HFF-Myc (cell line): ENCODE data around the gene PABPN1L.

Experiments
- DNase-seq: peaks from one replicate; pipeline ENCODE4 v3.0.0-alpha.2; 2011; ENCODE audit warnings: low read depth; ENCODE audit errors: extremely low read depth
- H3K4me3 ChIP-seq: replicated peaks from 2 replicates; pipeline ENCODE4 v1.5.1; 2011; ENCODE audit warnings: low read depth, mild to moderate bottlenecking, control low read depth, low read length
- TF ChIP-seq, protein P1 (sequence below): IDR thresholded peaks from 2 replicates; pipeline ENCODE4 v1.5.1; 2012; ENCODE audit warnings: mild to moderate bottlenecking, low read depth, low read length, control low read depth; ENCODE audit errors: missing control alignments

Gene PABPN1L

DNA sequence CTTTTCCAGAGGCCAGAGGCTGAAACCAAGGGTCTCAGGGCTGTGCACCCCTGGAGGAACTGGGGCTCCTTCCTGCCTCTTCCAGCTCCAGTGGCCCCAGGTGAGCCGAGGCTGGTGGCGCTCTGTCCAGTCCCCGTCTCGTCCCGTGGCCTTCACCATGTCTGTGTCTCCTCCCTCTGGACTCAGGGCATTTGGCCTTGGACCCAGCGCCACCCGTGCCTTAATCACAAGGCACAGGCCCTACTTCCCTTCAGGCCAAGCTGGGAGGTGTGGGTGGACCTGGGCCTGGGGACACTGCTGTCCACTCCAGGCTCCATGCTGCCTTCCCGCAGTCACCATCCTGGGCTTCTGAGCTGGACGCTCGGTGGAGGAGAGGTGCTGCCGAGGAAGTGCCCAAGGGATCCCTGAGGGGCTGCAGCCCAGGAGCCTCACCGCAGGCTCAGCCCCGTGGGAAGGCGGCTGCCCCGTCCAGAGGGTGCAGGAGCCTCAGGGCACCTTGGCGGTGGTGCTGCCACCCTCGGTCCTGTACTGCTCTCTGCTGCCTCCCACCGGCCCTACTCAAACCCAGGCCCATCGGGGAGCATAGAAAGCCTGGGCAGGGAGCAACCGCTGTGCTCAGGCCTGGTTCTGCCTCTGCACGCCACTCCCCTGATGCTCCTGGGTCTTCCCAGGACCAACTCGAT, 45.2 kb downstream of the PABPN1L start:
- TF ChIP-seq, protein P1, sequence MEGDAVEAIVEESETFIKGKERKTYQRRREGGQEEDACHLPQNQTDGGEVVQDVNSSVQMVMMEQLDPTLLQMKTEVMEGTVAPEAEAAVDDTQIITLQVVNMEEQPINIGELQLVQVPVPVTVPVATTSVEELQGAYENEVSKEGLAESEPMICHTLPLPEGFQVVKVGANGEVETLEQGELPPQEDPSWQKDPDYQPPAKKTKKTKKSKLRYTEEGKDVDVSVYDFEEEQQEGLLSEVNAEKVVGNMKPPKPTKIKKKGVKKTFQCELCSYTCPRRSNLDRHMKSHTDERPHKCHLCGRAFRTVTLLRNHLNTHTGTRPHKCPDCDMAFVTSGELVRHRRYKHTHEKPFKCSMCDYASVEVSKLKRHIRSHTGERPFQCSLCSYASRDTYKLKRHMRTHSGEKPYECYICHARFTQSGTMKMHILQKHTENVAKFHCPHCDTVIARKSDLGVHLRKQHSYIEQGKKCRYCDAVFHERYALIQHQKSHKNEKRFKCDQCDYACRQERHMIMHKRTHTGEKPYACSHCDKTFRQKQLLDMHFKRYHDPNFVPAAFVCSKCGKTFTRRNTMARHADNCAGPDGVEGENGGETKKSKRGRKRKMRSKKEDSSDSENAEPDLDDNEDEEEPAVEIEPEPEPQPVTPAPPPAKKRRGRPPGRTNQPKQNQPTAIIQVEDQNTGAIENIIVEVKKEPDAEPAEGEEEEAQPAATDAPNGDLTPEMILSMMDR: no peak
- no peak for DNase-seq
- H3K4me3 ChIP-seq: no peak overlapping the region

DNA sequence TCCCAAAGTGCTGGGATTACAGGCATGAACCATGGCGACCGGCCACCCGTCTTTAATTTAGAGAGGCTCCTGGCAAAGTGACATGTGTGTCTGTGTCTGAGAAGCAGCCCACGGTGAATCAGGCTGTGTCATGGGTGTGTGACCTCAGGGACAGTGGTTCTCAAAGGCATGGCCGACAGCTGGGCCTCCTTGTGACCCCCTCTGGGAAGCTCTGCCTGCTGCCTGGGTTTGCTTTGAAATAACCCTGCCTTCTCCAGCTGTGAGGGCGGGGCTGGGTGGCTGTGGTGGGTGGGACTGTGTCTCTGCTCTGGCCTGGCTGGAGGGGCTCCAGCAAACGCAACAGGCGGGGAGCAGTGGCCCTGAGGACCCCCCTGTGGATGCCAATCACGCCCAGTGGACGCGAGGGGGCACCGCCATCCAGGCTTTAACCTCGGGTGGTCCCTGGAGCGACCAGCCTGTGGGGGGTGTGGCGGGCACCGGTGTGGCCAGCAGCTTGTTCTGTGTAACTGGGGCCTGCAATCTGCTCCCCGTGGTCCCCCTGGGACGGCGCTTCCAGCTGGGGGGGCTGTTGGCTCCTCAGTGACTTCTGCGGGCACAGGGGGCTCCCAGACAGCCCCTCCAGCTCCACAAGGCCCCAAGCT, 46.0 kb downstream of the PABPN1L start:
- no peak for DNase-seq
- TF ChIP-seq, protein P1: no peak

DNA sequence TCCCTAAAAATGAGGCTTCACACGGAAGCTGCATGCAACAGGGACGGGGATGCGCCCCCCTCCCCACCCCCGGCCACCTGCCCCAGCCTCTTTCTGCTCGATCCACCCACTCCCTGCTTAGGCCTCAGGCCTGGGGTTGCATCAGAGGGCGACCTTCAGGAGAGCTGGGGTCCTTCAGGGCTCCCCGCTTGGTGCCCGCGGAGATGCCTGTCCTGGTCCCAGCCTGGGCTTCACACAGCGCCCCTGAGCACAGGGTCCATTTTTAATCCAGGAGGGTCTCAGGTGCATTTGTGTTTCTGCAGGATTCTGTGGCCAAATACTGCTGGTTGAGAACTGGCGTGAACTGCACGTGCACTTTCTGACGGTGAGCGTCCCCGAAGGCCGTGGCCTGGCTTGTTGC, 47.3 kb downstream of the PABPN1L start:
- DNase-seq: no peak
- TF ChIP-seq, protein P1: no peak
- no peak overlapping the region for H3K4me3 ChIP-seq

More for the DNA sequence above, 46.0 kb downstream of the PABPN1L start:
- no peak overlapping the region for H3K4me3 ChIP-seq

DNA sequence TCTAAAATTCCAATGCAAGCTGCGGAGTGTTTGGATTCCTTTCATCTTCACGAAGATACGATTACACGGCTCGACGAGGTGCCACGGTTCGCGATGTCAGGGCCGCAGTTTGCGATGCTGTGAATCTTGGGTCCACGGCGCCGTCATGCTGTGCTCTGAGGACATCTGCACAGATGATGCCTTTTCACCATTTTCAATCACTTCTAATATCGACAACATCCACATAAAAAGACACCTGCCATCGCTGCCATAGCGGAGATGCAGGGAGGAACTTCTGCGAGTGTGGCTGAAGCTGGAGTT, 47.9 kb downstream of the PABPN1L start:
- DNase-seq: no peak
- TF ChIP-seq, protein P1: no peak
- H3K4me3 ChIP-seq: no peak overlapping the region

DNA sequence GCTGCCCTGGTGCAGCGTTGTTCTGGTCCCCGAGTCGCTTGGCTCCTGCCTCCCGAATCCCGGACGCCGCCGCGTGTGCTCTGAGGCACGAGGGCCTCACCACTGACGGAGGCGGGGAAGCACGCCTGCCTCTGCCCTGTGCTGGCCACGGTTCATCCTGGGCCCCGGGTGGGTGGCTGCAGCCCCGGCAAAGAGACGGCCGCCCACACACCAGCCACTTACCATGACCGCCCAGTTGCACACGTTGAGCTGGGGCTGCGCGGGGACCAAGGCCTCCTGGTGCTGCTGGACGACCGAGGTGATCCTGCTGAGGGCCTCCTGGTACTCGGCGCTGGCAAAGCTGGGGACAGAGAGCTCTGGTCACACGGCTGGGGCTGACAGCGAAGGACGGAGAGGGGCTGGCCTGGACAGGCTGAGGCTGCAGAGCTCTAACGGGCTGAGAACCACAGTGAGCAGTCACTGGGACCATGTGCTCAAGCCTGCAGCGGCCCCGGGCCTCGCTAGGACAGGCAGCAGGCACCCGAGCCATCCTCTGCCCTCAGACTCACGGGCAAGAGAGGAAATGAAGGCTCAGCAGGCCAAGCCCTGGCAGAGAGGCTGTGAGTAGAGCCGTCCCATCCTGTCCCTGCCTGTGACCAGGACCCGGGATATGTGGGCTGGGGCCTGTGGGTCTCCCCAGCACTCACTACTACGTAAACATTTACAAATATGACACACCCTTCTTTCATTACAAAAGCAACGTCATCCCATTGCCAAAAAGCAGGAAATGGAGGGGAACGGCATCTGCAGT, 48.5 kb downstream of the PABPN1L start:
- no peak overlapping the region for H3K4me3 ChIP-seq
- no peak for DNase-seq
- TF ChIP-seq, protein P1: no peak

DNA sequence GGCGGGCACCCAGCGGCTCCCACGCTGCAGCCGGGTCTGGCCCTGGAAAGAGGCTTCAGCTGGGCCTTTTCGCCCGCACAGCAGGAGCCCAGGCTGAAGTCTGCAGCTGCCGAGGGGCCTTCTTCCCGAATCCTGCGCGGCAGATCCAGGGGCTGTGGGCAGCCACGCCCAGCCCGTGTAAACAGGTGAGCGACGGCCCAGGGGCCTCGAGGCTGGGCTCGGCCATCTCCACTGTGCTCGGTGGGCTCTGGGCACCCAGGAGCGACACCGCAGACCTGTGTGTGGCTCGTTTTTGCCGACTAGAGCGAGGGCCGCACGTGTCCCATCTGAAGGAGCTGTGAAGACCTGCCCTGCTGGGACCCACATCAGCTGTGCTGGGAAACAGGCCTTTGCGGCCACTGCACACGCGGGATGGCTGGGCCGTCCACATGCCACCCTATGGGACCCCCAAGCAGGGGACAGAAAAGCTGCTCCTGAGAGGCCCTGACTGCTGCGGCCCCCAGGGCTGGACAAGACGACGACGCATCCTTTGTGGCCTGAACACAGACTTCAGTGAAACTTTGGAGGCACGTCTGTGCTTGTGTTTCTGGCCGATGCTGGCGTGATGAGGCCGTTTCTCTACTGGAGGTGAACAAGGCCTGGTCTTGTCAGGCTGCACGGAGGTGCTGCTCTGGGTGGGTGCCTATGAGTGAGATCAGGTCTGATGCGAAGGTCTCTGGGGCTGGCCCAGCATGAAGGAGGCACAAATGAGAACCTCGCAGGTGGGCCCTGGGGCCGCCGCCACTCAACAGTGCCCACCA, 49.5 kb downstream of the PABPN1L start:
- TF ChIP-seq, protein P1: no peak
- no peak overlapping the region for H3K4me3 ChIP-seq
- DNase-seq: no peak
